GM18499 (cell line): Measurements from ENCODE around the gene MSMP.

Experiments
- ATAC-seq: cut with Tn5 transposase; IDR thresholded peaks from one replicate; pipeline ENCODE4 v1.9.1; 2021; ENCODE audit warnings: moderate number of reproducible peaks; ENCODE audit not compliant: insufficient read depth, unreplicated experiment

The MSMP gene

DNA sequence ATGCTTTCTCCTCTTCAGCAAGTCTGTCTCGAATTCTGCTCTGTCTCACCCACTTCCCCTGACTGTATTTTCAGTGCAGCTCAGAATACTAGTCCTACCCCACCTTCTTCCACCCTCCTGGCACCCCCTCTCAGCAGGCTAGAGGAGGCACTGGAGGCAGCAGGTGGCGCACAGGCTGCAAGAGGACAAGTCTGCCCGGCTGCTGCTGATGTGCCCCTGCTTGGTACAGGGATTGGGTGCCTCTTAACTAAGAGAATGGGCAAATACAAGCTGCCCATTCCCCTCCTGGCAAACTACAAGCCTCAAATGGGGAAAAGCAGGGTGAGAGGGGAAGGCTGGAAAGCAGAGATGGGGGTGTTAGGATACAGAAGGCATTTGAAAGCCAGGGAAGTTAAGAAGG, 27.1 kb downstream of the MSMP start:
- no peak for ATAC-seq

DNA sequence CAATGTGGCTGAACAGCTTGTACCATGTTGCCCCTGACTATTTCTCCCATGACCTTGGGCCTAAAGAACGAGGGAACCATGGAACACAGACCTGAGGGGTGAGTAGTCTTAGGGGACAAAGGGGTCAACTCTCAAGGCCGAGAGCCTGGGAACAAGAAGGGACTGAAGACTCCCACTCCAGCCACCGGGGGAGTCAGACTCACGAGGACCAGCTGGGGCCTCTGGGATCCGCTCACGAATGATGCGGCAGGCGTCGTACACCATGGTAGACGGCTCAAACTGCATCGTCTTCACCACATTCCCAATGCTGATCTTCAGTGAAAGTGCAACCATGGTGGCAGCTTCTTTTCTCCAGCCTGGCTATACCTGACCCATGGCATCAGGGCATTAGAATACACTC, 28.7 kb downstream of the MSMP start:
- no peak for ATAC-seq

DNA sequence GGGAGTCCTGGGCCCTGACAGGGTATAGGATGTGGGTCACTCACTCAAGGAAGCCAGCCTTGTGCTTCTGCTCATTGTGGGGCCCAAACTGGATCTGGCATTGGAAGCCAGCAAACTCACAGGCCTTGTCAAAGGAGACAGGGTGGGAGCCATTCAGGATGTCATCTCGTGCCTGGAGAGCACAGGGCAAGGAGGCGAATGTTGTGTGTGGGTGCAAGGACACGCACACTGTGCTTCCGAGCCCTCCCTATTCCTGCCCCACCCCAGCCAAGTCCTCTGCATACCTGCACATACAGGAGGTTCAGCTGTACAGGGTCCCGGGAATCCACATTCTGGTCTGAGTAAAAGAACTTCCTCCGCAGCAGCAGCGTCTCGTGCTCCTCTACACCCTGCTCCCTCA, 30.2 kb downstream of the MSMP start:
- no peak for ATAC-seq

DNA sequence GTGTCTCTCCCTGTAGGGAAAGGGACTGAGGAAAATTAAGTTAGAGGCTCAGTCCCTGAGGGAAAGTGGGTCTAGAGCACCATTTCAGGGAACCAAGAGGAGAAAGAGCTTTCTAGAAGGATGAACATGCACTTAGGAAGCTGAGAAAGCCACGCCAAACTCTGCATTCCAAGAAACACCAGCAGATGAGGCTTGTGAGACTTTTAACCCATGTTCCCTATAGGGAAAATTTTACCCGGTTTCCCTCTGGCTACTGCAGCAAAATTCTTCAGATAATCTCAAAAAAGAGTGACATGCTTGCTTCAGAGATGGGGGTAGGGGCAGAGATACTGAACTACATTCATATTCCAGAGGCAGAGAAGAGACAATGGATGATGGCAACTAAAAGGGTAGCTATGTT, 30.6 kb downstream of the MSMP start:
- ATAC-seq, result no peak

DNA sequence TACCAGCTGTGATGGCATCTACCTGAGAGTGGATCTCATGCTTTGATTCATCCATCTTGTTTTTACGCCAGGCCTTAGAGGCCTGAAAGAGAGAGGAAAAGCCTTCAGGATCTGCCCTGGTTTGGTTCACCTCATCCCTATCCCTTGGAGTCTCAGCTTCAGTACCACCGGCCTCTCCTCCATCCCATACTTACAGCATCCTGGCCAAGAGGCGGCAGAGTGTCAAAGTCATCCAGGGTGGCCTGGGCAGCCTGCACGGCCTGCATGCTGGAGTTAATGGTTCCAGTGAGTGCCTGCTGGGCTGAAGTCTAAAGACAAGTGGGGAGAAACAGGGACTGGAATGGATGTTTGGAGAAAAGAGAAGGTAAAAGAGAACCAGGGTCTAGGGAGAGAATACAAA, 34.5 kb downstream of the MSMP start:
- no peak for ATAC-seq

DNA sequence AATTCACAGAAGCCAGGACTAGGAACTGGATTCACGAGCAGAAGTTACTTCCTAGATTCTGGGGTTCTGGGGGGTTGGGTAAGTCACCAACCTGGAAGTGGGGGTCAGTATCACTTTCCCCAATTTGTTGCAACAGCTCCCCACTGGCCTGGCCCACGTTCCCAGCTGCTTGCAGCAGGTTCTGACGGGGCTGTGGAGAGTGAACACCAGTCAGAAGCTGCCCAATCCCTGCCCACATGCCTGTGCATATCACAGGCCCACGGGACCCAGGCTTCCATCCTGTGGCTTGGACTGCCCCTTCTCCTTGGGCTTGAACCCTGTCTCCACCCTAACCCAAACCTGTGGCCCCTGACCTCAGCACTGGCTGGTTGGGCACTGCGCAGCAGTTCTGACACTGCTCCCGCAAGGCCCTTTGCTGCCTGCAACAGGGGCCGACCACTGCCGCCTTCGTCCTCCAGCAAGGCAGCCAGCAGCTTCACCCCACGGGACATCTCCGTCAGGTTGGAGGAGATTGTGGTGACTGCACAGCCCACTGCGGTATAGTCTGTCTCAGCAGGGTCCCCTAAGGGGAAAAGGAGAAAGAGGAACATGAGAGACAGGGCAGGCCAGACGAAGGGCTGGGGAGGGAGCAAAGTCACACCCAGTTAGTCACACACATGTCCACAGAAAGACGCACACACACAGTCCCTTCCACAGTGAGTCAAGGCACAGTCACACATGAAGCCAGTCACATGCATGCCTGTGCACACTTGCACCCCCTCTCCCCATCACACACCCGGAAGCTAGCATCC, 35.2 kb downstream of the MSMP start:
- ATAC-seq, result no peak

DNA sequence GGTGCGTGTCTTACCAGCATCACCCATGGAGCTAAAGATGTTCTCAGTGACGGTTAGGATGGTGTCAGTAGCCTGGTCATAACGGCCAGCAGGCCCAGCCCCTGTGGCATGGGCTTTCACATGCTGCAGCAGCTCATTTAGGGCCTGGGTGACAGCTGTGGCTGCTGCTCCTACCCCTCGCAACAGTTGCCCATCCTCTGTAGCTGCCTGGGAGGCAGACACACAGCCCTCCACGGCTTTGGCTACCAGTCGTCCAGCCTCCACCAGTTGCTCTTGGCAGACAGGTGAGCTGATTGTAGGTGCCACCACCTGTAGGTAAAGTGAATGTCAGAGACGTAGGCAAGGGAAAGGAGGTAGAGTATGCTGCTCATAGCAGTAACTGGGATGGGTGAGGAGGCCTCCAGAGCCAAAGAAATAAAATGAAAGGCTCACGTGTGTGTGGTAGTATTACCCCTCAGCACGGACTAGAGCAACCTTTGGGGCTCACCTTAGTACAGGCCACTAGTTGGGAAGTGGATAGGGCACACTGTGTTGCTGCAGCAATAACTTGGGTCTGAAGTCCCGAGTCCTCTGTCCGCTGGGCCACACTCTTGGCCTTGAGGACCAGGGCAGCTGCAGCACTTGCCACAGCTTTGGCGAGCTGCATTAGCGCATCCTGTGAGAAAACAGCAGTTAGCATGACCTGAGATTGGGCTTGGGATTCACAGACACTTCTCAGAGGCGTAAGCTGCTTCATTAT, 36.8 kb downstream of the MSMP start:
- no peak for ATAC-seq

DNA sequence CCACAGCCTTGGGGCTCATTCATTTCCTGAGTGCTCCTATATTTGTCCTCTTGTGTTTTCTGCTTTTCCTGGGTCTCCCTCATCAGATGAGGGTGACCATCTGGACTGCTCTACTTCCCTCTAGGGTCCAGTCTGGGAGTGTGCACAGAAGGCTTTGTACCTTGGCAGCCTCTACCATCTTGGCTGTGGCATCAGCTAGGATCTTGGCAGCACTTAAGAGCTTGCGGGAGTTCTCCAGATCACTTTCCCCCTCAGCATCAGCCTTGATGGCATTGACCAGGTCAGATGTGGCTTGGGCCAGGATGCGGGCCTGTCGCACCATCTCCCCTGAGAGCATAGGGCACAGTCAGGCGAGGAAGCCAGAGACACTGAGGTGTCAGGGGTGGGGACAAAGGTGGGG, 37.8 kb downstream of the MSMP start:
- no peak for ATAC-seq

DNA sequence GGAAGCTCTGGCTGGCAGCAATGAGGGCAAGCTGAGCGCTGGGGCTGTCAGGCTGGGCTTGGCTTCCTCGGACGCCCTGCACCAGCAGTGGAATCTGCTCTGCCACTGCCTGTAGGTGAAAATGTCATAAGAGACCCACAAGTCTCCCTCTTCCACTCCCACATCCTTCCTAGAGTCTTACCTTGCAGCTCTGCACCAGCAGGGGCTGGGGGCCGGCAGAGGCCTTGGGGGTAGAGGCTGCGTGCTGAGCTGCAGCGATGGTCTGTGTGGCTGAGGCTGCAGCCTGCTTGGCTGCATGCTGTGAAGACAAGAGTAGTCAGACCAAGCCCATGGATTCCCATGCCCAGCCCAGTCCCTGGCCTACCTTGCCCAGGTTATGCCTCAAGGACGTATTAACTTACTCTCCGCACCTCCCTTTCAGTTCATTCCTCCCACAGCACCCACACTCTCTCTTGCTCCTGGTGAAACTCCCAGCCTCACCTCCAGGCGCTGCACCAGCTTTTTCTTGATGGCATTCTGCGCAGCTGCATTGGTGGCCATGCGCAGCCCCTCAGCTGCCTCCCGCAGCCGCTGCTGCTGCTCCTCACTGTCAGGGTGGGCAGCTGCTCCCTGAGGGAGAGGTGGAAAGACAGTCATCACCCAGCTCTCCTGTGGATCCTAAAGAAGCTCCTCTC, 39.4 kb downstream of the MSMP start:
- ATAC-seq, result no peak

DNA sequence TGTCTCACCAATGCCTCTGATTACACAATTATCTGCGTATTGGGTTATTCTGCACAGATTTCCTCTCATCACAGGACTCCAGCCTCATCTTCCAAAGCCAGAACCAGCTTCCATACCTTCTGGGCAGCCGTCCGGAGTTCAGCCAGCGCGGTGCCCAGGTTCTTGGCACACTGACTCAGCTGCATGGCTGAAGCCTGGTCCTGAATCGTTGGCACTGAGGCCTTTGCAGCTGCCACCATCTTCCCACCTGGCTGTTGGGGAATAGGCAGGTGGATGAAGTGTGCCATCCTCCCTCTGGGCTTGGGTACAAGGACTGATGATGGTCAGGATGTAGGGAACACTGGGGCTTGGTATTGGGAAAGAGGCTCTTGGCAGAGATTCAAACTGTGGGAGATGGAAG, 40.0 kb downstream of the MSMP start:
- ATAC-seq, result no peak

DNA sequence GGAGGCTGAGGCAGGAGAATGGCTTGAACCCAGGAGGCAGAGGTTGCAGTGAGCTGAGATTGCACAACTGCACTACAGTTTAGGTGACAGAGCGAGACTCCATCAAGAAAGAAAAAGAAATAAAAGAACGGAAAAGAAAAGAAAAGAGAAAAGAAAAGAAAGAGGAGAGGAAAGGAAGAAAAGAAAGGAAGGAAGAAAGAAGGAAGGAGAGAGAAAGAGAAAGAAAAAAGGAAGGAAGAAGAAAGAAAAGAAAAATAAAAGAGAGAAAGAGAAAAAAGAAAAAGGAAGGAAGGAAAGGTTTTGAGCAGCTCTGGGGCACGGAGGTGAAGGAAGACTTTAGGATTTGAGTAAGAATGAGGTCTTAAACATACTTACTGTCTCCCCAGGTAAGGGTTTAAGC, 40.5 kb downstream of the MSMP start:
- no peak for ATAC-seq

DNA sequence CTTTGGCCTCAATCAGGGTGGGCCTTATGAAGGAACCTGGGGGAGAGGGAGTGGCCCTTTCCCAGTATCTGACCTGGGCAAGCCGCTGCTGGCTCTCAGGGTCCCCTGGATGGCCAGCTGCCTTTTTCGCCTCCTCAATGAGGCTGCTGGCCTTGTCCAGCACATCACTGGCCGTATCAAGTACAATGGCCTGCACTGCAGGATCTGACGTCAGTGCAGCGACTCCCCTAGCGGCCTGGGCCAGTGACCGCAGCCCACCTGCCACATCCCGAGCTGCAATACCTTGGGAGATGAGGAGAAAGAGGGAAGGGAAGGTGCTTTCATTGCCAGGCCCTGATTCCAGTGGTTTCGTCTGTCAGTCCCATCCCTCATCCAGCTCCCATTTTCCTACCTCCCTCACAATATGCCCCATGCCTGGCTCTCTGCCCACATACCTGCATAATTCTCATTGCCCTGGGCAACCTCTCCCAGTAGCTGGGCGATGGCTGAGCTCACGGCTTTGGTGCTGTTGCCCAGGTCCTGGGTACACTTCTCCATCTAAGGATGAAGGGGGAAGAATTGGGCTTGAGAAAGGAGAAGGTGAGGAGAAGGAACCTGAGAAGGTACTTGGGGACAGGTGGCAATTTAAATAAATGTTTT, 41.2 kb downstream of the MSMP start:
- ATAC-seq, result no peak

DNA sequence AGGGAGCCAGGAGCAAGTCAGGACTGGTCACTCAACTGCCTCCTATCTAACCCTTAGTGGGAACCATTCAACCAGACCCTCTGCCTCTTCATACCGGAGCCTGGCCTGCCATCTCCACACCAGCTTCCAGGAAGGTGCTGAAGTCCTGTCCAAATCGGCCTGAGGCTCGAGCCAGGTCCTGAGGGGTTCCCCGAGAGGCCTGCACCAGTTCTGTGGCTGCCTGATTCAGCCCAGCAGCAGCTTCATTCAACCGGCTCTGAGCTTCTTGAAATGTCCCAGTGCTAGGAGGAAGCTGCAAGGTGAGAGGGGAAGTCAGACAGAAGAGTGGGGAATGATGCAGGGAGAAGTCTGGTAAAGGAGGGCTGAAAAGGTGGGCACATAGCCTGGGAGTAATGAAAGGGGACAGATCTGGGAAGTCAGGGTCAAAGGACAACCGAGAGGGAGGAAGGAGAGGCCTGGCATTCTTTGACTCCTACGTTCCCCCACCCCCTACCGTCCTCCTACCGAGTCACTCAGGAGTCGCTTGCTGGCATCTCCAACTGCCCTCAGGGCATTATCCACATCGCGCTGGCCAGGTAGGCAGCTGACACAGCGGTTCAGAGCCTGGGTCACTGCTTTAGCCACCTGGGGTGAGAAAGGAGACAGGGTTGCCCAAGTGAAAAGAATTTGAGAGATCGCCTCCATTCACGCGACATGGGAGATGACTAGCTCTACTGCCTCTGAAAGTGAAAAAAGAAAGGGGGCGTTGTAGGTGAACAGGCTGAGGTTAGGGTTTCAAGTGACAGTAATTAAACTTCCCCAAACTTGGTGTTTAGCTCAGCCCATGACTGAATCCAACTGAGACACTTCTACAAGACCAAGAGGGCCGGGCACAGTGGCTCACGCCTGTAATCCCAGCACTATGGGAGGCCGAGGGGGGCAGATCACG, 42.3 kb downstream of the MSMP start:
- ATAC-seq, result no peak

DNA sequence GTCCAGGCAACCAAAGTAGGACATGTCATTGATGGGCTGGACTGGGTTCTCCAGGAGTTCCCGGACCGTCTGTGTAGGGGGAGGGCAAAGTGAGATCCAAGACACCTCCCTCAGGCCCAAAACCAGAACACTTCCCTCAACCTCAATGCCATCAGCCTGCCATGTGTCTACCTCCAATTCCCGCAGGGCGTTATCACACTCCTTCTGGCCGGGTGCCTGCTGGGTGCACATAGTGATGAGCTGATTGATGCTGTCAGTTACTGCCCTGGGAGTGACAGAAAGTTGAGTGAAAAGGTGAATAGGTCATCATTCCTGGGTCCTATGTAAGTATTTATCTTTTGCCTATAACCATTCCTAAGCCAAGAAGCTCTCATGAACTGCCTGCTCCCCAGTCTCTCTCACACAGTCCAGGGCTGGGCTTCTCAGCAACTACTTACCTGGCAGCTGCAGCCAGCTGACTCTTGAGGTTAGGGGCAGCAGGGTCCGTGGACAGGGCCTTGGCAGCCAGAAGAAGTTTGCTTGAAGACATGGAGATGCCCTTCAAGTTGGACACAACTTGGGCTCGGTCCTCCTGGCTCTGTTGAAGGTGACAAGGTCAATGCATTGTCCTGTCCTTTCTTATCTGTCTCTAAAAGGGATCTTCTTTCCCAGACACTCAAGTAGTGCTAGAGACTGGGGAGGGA, 43.1 kb downstream of the MSMP start:
- no peak for ATAC-seq

DNA sequence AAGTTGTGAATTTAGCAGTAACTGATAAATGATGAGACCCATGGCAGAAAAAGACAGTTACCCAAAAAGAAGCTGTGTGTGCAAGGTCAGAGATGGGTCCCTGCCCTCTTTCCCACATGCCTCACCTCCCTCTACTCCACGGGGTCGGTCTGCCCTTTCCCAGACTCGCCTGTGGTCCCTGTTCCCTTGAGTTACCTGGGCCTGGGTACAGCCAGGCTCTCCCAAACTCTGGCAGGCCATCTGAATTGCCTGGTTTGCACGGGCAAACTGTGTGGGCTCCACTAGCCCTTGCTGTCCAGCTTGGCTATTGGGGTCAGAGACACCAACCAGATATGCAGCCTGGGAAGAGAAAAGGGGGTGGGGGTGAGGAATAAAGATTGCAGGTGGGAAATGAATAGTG, 45.9 kb downstream of the MSMP start:
- ATAC-seq, result no peak

DNA sequence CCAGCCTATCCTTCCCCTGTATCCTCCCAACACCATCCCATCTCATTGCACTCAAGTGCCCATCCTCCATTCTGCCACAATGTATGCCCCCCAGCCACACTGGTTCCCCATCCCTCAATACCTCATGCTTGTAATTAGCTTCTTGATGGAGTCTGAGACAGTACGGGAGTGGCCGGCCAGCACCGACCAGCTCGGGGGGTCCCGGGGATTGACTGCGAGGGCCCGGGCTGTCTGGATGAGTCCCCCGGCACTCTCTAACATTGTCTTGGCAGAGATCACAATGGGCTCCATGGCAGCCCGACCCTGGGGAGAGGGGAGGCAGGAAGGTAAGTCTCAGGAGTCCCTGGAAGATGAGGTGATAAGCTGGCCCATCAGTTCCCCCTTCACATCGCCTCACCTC, 47.1 kb downstream of the MSMP start:
- no peak for ATAC-seq

DNA sequence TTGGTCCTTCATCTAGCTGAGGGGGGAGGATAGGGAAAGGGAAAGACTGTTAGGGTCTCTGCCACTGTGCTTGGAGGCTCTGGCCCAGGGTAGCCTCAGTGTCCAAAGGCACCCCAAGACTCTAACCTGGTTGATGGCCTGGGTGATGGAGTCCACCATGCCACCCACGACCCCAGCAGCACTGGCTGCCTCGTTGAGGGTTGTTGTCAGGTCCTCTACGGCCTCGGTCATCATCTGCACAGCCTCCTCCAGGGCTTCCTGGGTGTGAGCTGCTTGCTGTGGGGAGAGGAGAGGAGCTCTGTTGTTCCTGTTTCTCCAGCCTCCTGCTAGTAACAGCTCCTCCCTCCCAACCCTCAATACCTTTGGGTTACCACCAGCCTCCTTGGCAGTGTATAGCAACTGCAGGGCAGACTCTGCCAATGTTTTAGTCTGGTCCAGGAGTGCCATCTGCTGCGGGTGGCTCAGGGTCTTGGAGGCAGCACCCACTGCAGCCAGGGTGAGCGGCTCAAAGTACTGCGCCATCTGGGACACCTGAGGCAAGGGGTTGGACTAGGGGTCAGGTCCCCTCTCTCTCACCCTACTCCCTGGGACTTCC, 48.1 kb downstream of the MSMP start:
- ATAC-seq, result no peak

DNA sequence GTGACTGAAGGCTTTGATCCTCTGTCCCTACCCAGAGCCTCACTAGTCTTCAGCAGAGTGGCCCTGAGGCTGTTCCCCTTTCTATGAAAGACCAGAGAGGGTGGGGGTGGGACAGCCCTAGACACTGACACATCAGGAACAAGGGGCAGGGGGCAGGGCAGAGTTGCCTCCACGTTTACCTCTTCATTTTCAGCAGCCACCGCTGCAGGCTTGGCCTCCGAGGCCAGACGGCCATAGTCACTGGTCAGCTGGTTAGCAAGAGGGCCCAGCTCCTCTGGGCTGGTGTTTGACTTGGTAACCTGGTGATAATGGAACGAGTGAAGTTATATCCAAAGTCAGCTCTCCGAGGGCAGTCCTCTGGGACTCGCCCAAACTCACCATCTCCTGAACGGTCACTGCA, 48.7 kb downstream of the MSMP start:
- no peak for ATAC-seq
